Activated CD8-positive, alpha-beta T cell treated with anti-CD3 and anti-CD28 coated beads for 36 hours (primary cell): Measurements from ENCODE around the gene ZNRF2. TPM values are rescaled to one million over a fixed set of nuclear protein-coding genes. Genes with fewer than 3 reads are reported as not detected.

ENCODE experiments used
- ATAC-seq: fragments of 200-7000 bp; cut with Tn5 transposase; one replicate; pipeline ENCODE4 v1.10.0; 2021; ENCODE audit warnings: mild to moderate bottlenecking, moderate library complexity
- CTCF ChIA-PET: fragments of 350-600 bp; sonication (Branson Sonifier 250); formaldehyde crosslinking; loops from one replicate; lab custom pipeline; 2021; ENCODE audit warnings: antibody characterized with exemption; lab: Charles Lee
- POLR2A ChIA-PET: fragments of 350-600 bp; sonication (Branson Sonifier 250); formaldehyde crosslinking; loops from one replicate; lab custom pipeline; 2021; ENCODE audit warnings: antibody characterized with exemption; lab: Charles Lee
- DNase-seq: peaks from one replicate; pipeline ENCODE4 v3.0.0-alpha.2; 2020
- H3K27ac Mint-ChIP-seq: one replicate; pipeline ENCODE4 v1.8.0; 2021; ENCODE audit warnings: mild to moderate bottlenecking, mixed read lengths
- H3K27me3 Mint-ChIP-seq: one replicate; pipeline ENCODE4 v1.8.0; 2021; ENCODE audit warnings: mixed read lengths
- H3K36me3 Mint-ChIP-seq: one replicate; pipeline ENCODE4 v1.8.0; 2021; ENCODE audit warnings: low read depth, mixed read lengths
- H3K4me1 Mint-ChIP-seq: one replicate; pipeline ENCODE4 v1.8.0; 2021; ENCODE audit warnings: low read depth, mixed read lengths
- H3K4me3 Mint-ChIP-seq: one replicate; pipeline ENCODE4 v1.8.0; 2021; ENCODE audit warnings: mild to moderate bottlenecking, moderate library complexity, mixed read lengths
- H3K9me3 Mint-ChIP-seq: one replicate; pipeline ENCODE4 v1.8.0; 2021; ENCODE audit warnings: mixed read lengths
- CTCF ChIP-seq: fragments of 200-600 bp; IDR thresholded peaks from one replicate; pipeline ENCODE4 v1.8.0; 2022; ENCODE audit warnings: antibody characterized with exemption, mild to moderate bottlenecking
- intact Hi-C: fragments of 100-400 bp; cut with micrococcal nuclease; formaldehyde crosslinking; loops from one replicate; pipeline ENCODE4 v1.10.0; 2022
- total RNA-seq, 2 experiments: library from RNA; stranded (reverse); gene quantifications; one replicate each; pipeline ENCODE4 v1.2.3, GENCODE V29; 2021

The ZNRF2 gene
- total RNA-seq, 2 experiments from 2014 or later, result 8.9 to 9.7 TPM

- H3K27ac Mint-ChIP-seq, result no peak overlapping the region
- ATAC-seq, result no peak
- CTCF ChIA-PET, result interaction anchor here (1.1 to 7.7 kb wide), 6 partner anchors 9 to 289 kb away, joined by 3 to 96 read pairs (median 4); partner anchors contain the start of gene ZNRF2
- intact Hi-C loops, result loop anchor here (5.0 to 10.0 kb wide), 5 partner anchors 78 to 288 kb away; partner anchors contain the start of gene GGCT
- no peaks in the 10 kb centered on the region for H3K36me3 Mint-ChIP-seq
- POLR2A ChIA-PET, result no interaction called here
- TF ChIP-seq CTCF, result no peak
- no peak for DNase-seq
- H3K4me3 Mint-ChIP-seq, result no peak overlapping the region
- H3K4me1 Mint-ChIP-seq, result peaks cover 7% of the 10 kb centered on the region
- no peaks in the 10 kb centered on the region for H3K9me3 Mint-ChIP-seq
- no peaks in the 10 kb centered on the region for H3K27me3 Mint-ChIP-seq
Measured at GRCh38 chr7:30274641-30275040, 9.8 kb upstream of the ZNRF2 start.

- Mint-ChIP-seq H3K27ac (no peak overlapping the region), H3K27me3 (no peaks in the 10 kb centered on the region), H3K4me3 (no peak overlapping the region), H3K36me3 (no peaks in the 10 kb centered on the region), H3K4me1 (peaks cover 9% of the 10 kb centered on the region), H3K9me3 (no peaks in the 10 kb centered on the region)
- intact Hi-C loops, result loop anchor here (5.0 to 10.0 kb wide), 5 partner anchors 76 to 286 kb away; partner anchors contain the start of gene GGCT
- CTCF ChIA-PET, result interaction anchor here (0.6 to 7.7 kb wide), 45 partner anchors 10 to 464 kb away, joined by 3 to 96 read pairs (median 4); partner anchors contain the start of genes MTURN and NOD1
- peak; percentile 71 for DNase-seq
- peak; percentile 78 for TF ChIP-seq CTCF
- POLR2A ChIA-PET, result interaction anchor here (0.9 kb wide), 1 partner anchor 10 kb away, joined by 3 read pairs; no protein-coding TSS in a partner anchor
- peak; percentile 74 for ATAC-seq
Measured at GRCh38 chr7:30276203-30276900, 8.0 kb upstream of the ZNRF2 start.

GRCh38 chr7:30278376-30278775, 6.0 kb upstream of the ZNRF2 start:
- Mint-ChIP-seq H3K4me1 (peaks cover 11% of the 10 kb centered on the region), H3K9me3 (no peaks in the 10 kb centered on the region), H3K27me3 (no peaks in the 10 kb centered on the region), H3K4me3 (no peak overlapping the region), H3K27ac (no peak overlapping the region), H3K36me3 (no peaks in the 10 kb centered on the region)
- intact Hi-C loops, result loop anchor here (5.0 to 10.0 kb wide), 5 partner anchors 74 to 284 kb away; partner anchors contain the start of gene GGCT
- POLR2A ChIA-PET, result interaction anchor here (1.3 to 1.5 kb wide), 2 partner anchors 16 to 74 kb away, joined by 3 read pairs; no protein-coding TSS in a partner anchor
- CTCF ChIA-PET, result interaction anchor here (0.9 to 7.7 kb wide), 6 partner anchors 44 to 460 kb away, joined by 3 to 96 read pairs (median 6); no protein-coding TSS in a partner anchor
- DNase-seq (no peak), ATAC-seq (no peak)
- TF ChIP-seq CTCF, result no peak

GRCh38 chr7:30278849-30279652, 5.3 kb upstream of the ZNRF2 start:
- TF ChIP-seq CTCF, result no peak
- ChIA-PET CTCF (interaction anchor here (0.7 to 7.7 kb wide), 10 partner anchors 44 to 460 kb away, joined by 3 to 96 read pairs (median 4); no protein-coding TSS in a partner anchor), POLR2A (interaction anchor here (1.3 to 1.5 kb wide), 2 partner anchors 16 to 73 kb away, joined by 3 read pairs; no protein-coding TSS in a partner anchor)
- Mint-ChIP-seq H3K9me3 (no peaks in the 10 kb centered on the region), H3K4me1 (peaks cover 14% of the 10 kb centered on the region), H3K4me3 (peak overlapping the region; percentile 18), H3K27me3 (no peaks in the 10 kb centered on the region), H3K36me3 (no peaks in the 10 kb centered on the region), H3K27ac (no peak overlapping the region)
- ATAC-seq (peak; percentile 5), DNase-seq (peak; percentile 46)
- intact Hi-C loops, result loop anchor here (5.0 to 10.0 kb wide), 5 partner anchors 73 to 283 kb away; partner anchors contain the start of gene GGCT
